Nephron (organoid): Measurements from ENCODE around the gene DSCAML1.
A peak's percentile ranks its signal among the peaks of the same experiment; 100 is the strongest.
"Not testable (repeated sequence)": the region's sequence is repeated elsewhere in the genome, so short reads cannot be mapped to it uniquely, and the experiment has no call there.

Experiments
- H3K27ac Mint-ChIP-seq, 3 experiments: 2 replicates each; pipeline ENCODE4 v1.8.0; 2020; ENCODE audit warnings: mixed read lengths in 3 of 3, mild to moderate bottlenecking in 2 of 3, moderate library complexity in 1 of 3
- H3K27me3 Mint-ChIP-seq: 2 replicates; pipeline ENCODE4 v1.8.0; 2021; ENCODE audit warnings: low read depth, mild to moderate bottlenecking, moderate library complexity, mixed read lengths
- H3K36me3 Mint-ChIP-seq: 2 replicates; pipeline ENCODE4 v1.8.0; 2020; ENCODE audit warnings: low read depth, mixed read lengths
- H3K4me1 Mint-ChIP-seq: 2 replicates; pipeline ENCODE4 v1.8.0; 2020; ENCODE audit warnings: mixed read lengths
- H3K4me3 Mint-ChIP-seq, 3 experiments: 2 replicates each; pipeline ENCODE4 v1.8.0; 2020; ENCODE audit warnings: mild to moderate bottlenecking in 3 of 3, mixed read lengths in 3 of 3, moderate library complexity in 2 of 3
- H3K9me3 Mint-ChIP-seq: 2 replicates; pipeline ENCODE4 v1.8.0; 2020; ENCODE audit warnings: mixed read lengths
- TF ChIP-seq, protein P1 (sequence below), 3 experiments: fragments of 200-600 bp; sonication (generic); IDR thresholded peaks; one replicate each; pipeline ENCODE4 v1.5.0; 2021; ENCODE audit warnings: antibody characterized with exemption in 3 of 3; ENCODE audit not compliant: unreplicated experiment in 3 of 3

Gene DSCAML1

DNA sequence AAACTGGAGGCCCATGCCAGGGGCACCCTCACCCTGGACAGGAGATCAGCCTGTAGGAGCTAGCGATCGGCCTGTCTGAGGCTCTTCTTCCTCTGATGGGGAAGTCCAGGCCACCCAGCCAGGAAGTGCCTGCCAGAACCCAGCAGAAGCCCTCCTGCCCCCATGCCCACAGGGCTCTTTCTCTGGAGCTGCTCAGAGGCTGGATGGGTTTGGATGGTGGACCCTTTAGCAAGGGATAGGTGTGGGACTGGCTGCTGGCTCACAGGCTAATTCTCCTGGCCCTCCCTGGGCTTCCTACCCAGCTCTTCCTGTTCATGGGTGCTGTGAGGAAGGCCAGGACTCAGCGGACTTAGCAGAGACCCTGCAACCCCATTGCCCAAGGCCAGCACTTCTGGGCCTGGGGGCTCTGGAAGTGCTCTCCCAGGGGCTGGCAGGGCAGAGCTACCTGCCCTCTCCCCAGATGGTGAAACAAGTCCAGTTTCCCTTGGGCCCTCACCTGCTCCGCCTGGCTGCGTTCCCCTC, 19.9 kb upstream of the DSCAML1 start:
- Mint-ChIP-seq H3K27ac (peak overlapping the region; percentile 93 to 99 (median 95)), H3K36me3 (peaks cover 2% of the 10 kb centered on the region), H3K27me3 (no peaks in the 10 kb centered on the region), H3K4me1 (peaks cover 62% of the 10 kb centered on the region), H3K4me3 (peak overlapping the region; percentile 78 to 84 (median 83)), H3K9me3 (no peaks in the 10 kb centered on the region)
- TF ChIP-seq, protein P1, sequence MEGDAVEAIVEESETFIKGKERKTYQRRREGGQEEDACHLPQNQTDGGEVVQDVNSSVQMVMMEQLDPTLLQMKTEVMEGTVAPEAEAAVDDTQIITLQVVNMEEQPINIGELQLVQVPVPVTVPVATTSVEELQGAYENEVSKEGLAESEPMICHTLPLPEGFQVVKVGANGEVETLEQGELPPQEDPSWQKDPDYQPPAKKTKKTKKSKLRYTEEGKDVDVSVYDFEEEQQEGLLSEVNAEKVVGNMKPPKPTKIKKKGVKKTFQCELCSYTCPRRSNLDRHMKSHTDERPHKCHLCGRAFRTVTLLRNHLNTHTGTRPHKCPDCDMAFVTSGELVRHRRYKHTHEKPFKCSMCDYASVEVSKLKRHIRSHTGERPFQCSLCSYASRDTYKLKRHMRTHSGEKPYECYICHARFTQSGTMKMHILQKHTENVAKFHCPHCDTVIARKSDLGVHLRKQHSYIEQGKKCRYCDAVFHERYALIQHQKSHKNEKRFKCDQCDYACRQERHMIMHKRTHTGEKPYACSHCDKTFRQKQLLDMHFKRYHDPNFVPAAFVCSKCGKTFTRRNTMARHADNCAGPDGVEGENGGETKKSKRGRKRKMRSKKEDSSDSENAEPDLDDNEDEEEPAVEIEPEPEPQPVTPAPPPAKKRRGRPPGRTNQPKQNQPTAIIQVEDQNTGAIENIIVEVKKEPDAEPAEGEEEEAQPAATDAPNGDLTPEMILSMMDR (IDR thresholded peaks at IDR 0.05; ENCODE audit: unreplicated experiment in 3 of 3) = no peak

DNA sequence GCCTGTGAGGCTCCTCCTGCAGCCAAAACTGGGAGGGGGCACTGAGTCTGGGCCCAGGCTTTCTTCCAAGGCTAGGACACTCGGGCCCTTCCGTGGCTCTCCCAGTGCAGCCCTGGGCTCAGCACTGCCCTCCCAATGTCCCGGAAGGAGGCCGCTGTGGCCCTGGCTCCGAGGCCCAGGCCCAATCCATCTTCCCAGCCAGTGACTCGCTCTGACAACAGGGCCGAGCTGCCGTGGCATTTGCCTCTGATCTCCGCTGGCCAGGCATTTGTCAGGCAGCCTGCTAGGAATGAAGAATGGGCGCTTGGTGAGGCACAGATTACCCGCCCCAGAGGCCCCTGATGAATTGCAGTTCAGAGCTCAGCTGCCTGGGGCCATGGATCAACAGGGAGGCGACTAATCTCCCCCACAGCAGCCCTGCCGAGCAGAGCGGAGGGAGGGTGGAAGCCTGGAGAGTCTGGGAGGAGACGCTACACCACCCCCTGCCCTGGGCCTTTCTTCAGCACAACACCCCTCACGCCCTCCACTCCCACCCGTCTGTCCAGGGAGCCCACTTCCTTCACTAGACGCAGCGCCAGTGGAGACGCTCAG, 19.2 kb upstream of the DSCAML1 start:
- Mint-ChIP-seq H3K27ac (peak overlapping the region; percentile 93 to 99 (median 95)), H3K27me3 (no peaks in the 10 kb centered on the region), H3K4me1 (peaks cover 66% of the 10 kb centered on the region), H3K4me3 (peak overlapping the region; percentile 50 to 71 (median 67)), H3K9me3 (no peaks in the 10 kb centered on the region), H3K36me3 (no peaks in the 10 kb centered on the region)
- TF ChIP-seq, protein P1 (IDR thresholded peaks at IDR 0.05; ENCODE audit: unreplicated experiment in 3 of 3) = no peak

DNA sequence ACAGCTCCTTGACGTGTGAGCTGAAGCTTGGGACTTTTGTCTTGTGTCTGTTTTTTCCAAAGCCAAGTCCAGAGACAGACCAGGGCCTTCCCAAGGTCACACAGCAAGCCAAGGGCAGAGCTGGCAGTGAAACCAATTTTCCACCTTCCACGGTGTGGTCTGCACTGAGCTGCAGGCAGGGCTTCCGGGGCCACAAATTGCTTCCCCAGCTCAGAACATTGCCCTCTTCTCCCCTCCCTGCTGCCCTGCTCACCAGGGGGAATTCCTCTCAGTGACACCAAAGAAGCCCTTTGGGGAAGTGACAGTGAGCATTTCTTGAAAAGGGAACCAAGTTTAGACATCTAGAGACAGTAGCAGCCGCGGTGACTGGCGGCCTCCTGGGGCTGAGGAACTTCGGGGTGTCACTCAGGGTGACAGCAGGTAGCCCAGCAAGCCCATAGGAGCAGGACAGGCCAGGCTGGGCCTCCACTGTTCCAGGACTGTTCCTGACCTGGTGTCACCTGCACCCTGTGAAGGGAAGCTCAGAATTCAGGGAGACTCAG, 18.3 kb upstream of the DSCAML1 start:
- peak overlapping the region in 1 of 3 experiments; percentile 48 for H3K4me3 Mint-ChIP-seq
- peak overlapping the region; percentile 95 to 99 (median 96) for H3K27ac Mint-ChIP-seq
- no peaks in the 10 kb centered on the region for H3K9me3 Mint-ChIP-seq
- H3K27me3 Mint-ChIP-seq = no peaks in the 10 kb centered on the region
- TF ChIP-seq, protein P1 (IDR thresholded peaks at IDR 0.05; ENCODE audit: unreplicated experiment in 3 of 3) = no peak
- H3K4me1 Mint-ChIP-seq = peaks cover 74% of the 10 kb centered on the region
- no peaks in the 10 kb centered on the region for H3K36me3 Mint-ChIP-seq

DNA sequence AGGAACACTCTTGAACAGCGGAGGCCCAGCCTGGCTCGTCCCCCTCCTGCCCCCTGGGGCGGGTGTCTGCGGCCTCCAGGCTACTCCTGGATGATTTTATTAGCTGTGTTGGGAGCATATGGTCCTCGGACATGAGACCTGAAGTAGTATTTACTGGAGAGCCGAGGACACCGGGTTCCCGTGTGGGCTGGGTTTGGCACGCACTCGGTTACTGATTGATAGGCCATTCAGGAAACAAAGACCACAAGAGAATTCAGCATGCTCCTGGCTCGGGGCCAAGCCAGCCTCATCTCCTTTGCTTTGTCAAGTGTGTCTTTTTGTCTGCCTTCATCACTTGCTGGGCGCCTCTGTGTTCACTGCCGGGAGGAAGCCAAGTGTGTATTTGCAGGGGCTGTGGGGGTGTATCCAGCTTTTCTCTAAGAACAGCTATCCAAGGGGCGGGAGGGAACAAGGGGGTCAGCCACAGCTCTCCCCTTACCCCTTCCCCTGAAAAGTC, 17.8 kb upstream of the DSCAML1 start:
- H3K36me3 Mint-ChIP-seq = no peaks in the 10 kb centered on the region
- no peaks in the 10 kb centered on the region for H3K27me3 Mint-ChIP-seq
- H3K27ac Mint-ChIP-seq = peak overlapping the region; percentile 95 to 99 (median 96)
- TF ChIP-seq, protein P1 (IDR thresholded peaks at IDR 0.05; ENCODE audit: unreplicated experiment in 3 of 3) = no peak
- peak overlapping the region; percentile 48 to 72 (median 53) for H3K4me3 Mint-ChIP-seq
- H3K9me3 Mint-ChIP-seq = no peaks in the 10 kb centered on the region
- peaks cover 76% of the 10 kb centered on the region for H3K4me1 Mint-ChIP-seq

DNA sequence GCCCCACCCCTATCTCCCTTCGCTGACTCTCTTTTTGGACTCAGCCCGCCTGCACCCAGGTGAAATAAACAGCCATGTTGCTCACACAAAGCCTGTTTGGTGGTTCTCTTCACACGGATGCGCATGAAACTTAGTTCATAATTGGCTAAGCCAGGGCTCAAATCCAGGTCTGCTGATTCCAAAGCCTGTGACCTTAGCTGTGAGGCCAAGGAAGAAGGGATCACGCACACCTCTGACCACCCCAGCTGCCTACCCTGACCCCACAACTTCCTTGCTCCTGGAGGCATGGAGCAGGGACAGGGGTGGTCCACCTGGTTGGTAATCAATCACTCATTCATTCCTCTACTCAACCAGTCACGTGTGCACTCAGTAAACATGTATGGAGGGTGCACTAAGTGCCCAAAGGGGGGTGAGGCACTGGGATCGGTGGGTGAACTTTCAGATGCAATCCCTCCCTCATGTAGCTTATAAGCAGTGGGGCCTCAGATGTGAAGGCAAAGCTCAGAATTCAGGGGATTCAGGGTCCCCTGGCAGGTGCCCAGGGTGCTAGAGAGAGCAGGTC, 17.3 kb upstream of the DSCAML1 start:
- Mint-ChIP-seq H3K36me3 (no peaks in the 10 kb centered on the region), H3K27ac (peak overlapping the region; percentile 95 to 99 (median 96)), H3K4me1 (peaks cover 80% of the 10 kb centered on the region), H3K4me3 (peak overlapping the region; percentile 29 to 53 (median 48)), H3K9me3 (no peaks in the 10 kb centered on the region), H3K27me3 (peaks cover under 1% of the 10 kb centered on the region)
- TF ChIP-seq, protein P1 (IDR thresholded peaks at IDR 0.05; ENCODE audit: unreplicated experiment in 3 of 3) = no peak

DNA sequence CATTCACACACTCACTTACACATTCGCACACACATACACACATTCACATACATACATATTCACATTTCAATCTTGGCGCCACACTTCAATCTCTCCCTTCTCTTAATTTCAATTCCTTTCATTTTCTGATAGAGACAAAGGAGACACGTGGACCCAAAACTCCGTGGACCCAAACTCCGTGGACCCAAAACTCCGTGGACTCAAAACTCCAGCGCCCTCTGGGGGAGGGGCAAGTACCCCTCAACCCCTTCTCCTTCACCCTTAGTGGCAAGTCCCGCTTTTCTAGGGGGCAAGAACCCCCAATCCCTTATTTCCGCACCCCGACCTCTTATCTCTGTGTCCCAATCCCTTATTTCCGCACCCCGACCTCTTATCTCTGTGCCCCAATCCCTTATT, 13.0 kb upstream of the DSCAML1 start:
- H3K36me3 Mint-ChIP-seq, H3K4me3 Mint-ChIP-seq, H3K9me3 Mint-ChIP-seq: not testable (repeated sequence)
- Mint-ChIP-seq H3K27me3 (peaks cover 28% of the 10 kb centered on the region), H3K27ac (peak overlapping the region in 1 of 3 experiments; percentile 29), H3K4me1 (peaks cover 59% of the 10 kb centered on the region)
